ENCODE results near the gene KRT86.
"Not testable (repeated sequence)": the region's sequence is repeated elsewhere in the genome, so short reads cannot be mapped to it uniquely, and the experiment has no call there.

Gene KRT86

DNA sequence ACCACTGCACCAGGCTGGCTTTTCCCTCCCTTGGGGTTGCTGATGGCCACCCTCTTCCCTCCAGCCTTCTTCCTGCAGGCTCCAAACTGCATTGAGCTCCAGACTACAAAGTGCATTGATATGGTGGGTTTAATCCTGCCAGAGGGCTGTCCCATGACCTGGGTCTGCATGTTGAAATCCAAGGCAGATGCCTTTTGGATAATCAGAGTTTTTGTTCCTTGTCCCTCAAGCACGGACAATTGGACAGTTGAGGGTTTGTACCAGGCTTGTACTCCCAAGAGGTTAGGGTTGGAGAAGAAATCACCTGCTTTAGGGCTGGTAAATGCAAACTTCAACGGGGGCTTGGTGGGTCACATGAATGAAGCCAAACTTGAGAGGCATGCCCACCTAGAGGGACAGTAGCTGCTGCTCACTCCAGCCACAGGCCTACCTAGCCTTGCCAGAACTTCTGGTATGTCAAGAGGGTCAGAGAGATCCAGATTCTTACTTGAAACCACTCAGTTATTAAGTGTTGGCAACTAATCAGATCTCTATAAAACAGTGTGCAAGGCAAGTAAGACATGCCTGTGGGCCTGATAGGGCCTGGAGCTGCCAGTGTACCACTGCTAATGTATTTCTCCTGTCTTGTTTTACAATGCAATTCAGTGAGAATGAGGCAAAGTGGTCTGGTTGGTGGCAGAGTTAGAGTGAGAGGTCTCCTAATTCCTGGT lies 68.5 kb downstream of the KRT86 start:
- no peak for DNase-seq

DNA sequence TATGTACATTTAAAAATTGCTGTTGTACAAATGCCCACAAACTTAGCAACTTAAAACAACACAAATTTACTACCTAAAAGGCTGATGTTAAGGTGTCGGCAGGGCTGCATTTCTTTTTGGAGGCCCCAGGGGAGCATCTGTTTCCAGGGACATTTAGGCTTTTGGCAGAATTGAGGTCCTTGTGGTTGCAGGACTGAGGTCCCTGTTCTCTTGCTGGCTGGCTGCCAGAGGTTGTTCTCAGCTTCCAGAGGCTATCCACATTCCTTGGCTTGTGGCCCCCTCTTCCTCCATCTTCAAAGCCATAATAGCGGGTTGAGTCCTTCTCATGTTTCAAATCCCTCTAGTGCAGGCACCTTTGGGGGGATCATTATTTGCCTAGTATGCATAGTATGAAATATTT lies 69.1 kb downstream of the KRT86 start:
- DNase-seq, result no peak

DNA sequence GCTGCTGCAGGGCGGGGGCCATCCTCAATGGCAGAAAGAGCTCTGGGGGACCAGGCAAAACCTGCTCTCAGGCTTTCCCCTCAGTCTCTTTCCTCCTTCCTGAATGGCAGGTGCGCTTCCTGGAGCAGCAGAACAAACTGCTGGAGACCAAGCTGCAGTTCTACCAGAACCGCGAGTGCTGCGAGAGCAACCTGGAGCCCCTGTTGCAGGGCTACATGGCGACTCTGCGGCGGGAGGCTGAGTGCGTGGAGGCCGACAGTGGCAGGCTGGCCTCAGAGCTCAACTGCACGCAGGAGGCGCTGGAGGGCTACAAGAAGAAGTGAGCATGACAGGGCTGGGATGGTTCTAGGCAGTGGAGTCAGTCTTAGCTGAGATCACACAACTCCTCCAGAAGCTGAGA lies 69.7 kb downstream of the KRT86 start:
- no peak for DNase-seq

DNA sequence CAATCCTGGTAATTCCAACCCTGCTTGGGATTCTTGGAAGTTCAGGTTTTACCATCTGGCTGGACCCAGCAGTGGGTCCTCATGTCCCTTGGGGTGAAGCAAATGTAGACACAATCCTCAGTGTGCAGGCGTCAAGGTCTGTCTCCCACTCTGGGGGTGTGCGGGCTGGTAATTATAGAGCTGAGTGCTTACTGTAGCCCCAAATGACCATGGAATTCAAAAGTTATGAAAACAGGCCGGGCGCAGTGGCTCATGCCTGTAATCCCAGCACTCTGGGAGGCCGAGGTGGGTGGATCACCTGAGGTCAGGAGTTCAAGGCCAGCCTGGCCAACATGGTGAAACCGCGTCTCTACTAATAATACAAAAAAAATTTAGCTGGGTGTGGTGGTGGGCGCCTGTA lies 70.6 kb downstream of the KRT86 start:
- not testable (repeated sequence) for DNase-seq

DNA sequence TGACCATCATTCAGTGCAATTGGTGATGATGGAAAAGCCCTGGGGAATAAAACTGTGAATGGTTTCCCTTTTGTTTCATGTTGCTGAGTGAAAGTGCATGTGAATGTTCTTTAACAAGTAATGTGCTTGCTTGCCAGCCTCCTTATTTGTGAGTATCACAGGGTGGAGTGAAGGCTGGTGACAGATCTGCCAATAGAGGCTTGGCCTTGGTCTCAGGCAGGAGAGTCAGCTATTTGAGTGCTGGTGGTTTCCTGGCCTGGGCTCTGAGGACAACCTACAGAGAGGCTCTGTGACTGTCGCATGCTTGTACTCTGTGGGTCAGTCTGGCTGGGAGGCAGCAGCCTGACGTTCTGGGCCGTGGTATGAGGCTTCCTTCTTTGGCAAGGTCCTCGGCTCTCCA lies 72.1 kb downstream of the KRT86 start:
- no peak for DNase-seq

DNA sequence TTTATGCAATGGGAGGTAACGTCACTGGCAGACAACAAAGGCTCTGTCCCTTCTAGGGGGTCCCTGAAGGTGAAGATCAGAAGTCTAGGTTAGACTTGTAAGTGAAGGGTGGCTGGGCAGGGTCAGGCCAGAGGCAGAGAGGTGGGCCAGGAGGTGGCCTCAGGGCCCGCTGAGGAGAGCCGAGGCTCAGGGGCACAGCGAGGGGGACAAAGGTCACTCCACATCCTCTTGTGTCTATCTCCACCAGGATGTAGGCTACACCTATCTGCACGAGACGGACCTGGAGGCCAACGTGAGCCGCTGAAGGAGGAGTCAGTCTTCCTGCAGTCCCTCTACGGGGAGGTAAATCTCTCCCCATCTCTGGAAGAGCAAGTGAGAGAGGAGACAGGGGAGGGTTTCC lies 72.6 kb downstream of the KRT86 start:
- no peak for DNase-seq

DNA sequence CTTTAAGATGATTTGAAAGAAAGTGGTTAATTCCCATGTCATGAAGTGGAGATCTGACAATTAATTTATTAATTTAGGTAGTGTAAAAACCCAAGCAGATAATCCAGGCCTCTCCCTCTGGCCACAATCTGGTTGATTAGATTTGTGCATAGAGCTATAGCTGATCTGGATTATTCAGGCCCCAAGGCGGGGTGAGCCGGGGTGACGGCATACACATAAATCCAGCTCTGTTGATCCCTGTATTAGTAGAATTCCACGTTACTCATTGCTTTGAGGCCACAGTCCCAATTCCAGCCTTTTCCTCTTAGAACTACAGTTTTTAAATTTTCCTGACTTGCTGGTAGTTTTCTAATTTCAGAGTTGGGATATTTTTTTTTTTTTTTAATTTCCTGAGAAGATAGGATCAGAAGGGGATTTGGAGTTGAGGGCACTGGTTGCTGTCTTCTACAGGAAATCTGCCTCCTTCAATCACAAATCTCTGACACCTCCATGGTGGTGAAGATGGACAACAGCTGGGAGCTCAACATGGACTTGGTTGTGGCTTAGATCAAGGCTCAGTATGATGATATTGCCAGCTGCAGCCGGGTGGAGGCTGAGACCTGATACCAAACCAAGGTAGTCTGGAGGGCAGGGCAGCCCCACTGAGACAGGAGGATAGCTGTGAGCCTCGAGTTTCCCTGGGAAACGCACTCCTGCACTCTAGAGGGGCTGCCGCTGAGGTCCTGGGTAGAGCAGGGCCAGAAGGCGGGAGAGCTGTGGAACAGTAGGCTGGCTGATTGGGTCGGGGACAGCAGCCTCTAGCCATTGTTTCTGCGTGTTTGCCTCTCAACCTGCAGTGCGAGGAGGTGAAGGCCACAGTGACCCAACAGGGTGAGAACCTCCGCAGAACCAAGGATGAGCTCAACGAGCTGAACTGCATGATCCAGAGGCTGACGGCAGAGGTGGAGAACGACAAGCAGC lies 73.4 kb downstream of the KRT86 start:
- no peak for DNase-seq

DNA sequence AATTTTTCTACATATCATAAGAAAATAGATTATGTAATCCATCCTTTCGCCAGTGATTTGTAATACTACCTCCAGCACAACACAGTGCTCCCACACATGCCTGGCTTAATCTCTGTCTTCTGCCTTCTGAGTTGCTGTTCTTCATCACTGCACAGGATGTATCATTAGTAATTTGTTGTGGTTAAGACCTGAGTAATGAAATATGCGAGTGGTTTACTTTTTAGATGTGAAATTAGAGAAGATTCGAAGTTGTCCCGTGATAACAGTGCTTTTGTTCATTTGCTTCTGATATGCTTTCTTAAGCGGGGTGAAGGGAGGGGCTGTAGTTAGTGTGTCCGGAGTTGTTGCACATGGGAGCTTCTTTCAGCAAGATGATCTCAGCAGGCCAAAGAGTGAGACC lies 74.8 kb downstream of the KRT86 start:
- peak; percentile 15 for DNase-seq

DNA sequence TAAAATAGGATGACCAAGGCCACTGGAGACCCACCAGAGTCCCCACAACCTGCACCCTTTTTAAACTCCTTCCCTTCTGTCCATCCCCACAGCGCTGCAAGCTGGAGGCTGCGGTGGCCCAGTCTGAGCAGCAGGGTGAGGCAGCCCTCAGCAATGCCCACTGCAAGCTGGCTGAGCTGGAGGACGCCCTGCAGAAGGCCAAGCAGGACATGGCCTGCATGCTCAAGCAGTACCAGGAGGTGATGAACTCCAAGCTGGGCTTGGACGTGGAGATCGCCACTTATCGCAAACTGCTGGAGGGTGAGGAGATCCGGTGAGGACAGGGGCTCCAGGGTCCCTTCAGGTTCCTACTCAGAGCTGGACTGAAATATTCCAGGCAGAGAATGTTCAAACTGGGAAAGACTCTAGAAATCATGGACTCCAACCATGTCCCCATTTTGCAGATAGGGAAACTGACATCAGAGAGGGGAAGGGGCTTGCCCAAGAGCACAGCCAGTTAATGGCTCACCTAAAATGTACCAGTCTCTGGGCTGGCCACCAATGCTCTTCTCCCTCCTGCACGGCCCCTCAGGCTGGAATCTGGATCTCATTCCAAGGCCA lies 75.7 kb downstream of the KRT86 start:
- DNase-seq, result no peak

DNA sequence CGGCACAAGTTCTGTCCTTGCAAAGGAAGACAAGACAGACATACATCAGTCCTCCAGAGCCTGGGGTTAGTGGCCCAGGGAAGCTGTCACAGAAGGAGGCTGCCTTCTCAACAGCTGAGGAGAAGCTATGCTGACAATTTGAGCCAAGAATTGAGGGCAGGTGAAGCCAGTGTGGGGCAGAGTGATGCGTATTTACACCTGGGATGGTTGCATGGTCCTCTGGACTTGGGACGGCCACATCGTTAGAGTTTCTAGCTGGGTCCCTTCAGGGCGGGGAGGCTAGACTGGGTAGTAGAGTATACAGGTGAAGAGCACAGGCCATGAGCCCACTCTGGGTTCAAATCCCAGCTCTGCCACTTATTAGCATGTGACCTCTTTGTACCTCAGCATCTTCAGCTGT lies 76.3 kb downstream of the KRT86 start:
- no peak for DNase-seq

DNA sequence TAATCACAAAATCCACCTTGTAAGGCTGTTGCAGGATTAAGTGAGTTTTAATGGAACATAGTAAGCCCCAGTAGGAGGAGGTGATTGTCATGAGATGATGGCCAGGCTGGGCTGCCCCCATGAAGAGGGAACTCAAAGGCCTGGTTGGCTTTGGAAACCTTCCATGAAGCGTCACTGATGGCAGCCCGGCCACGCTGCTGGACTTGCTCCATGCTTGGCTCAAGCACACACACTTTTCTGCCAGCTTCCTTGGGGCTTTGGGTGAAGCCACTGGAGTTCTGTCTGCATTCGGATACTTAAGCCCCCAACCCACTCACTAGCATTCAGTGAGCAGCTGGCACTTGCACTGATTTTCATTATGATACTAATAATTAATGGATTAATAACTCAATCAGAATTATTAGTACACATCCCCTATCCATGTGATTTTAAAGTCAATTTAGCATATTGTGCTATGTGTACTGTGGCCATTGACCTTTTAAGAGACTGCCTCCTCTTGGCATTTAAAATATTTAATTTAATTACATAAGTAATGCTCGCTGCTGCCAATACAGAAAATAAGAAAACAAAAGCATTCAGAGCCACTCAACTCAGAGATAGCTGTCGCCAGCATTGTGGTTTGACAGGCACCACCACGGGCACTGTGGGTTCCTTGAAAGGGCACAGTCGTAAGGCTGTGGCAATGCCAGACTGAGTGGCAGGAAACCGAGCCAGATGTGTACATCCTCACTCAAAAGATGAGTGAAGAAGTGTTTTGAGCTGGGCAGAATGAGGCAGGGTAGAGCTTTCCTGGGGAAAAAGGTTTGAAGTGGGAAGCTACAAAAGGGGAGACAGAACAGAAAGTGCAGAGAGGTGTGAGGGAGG lies 77.0 kb downstream of the KRT86 start:
- DNase-seq, result no peak

DNA sequence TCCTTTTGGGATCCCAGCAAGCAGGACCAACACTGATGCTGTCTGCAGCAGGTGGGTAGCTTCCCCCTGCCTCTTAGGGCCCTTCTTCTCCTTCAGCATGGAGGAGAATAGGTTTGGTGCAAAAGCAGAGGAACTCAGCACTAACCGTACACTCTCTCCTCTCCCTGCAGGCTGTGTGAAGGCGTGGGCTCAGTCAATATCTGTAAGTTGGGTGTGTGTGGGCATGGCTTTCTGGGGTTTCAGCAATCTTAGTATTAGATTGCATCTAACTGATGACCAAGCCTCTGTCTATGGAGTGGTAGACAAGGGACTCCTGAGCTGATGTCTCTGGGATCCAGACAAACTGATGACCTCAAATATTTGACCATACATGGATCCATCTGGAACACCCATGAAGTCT lies 78.5 kb downstream of the KRT86 start:
- no peak for DNase-seq

DNA sequence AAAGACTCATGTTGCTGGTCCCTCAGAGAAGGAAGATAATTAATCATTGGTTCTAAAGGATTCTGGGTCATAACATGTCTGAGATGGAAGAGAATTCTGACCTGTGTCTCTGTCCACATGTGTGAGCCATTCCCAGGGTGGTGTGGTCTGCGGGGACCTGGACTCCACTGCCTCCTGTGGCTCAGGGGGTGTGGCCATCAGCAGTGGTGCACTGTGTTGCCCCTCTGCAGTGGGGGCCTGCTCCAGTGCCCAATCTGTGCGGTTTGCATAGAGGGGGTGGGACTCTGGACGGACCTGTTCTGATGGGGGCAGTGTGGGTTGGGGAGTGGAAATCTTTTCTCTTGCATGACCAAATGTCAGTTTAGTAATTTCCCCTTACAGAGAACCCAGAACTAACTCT lies 79.3 kb downstream of the KRT86 start:
- DNase-seq, result no peak

DNA sequence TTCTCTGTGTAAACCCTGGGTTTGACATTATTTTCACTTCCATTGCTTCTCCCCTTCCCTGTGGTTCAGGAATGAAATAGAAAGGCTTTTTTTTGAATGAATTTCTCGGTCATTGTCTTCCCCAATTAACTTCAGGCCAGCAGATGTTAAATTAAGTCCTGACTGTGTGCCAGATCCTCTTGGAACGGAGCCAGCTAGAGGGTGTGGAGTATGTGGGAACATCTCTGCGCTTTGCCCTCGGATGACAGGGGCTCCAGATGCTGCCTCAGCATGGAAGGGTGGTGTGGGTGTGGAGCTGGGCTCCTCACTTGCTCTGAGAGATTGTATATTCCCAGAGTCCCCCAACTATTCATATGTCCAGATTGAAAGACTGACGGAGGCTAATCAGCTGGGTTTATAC lies 79.8 kb downstream of the KRT86 start:
- no peak for DNase-seq

DNA sequence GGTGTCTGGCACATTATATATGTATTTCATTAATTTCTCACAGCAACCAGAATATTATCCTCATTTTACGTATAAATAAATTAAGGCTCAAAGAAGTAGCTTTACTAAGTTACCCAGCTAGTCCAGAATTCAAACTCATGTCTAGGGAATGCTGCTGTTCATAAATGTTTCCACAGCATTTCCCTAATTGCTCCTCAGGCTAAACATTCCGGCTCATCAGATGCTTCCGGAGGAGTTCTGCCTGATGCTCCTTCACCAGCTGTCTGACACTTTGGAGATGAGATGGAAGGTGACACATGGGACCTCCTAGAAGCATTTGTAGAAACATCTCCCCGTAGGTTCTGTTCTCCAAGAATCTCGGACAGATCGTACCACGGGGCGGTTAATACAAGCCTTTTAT lies 80.7 kb downstream of the KRT86 start:
- peak; percentile 63 for DNase-seq

DNA sequence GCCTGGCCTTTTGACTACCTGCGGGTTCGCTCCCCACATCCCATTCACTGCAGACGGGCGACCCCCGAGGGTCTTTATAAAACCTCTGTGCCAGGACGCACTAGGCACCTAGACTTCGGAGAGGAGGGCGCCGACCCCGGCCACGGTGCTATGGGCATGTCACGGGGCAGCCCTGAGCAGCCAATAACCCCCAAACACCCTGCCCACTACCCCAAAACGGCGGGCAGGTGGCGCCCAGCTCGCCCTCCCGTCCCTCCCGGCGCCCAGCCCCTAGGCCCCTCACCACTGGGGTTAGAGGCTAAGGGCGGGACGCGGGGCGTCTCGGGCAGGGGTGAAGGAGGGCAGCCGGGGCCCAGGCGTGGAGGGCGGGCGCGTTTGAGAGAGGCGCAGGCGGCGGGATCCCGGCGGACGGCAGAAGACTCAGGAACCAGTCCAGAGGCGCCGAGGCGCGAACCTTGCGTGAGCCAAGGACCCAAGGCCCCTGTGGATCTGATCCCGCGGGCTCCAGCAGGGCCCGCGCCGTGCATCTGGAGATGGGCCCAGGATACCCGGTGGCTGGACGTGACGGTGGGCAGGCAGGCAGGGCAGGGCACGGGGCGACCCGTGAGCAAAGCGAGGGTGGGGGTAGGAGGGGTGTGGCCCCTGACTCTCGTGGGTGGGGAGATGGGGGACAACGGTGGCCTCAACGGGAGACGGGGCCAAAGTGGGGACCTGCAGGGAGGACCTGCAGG lies 81.8 kb downstream of the KRT86 start:
- DNase-seq, result no peak

DNA sequence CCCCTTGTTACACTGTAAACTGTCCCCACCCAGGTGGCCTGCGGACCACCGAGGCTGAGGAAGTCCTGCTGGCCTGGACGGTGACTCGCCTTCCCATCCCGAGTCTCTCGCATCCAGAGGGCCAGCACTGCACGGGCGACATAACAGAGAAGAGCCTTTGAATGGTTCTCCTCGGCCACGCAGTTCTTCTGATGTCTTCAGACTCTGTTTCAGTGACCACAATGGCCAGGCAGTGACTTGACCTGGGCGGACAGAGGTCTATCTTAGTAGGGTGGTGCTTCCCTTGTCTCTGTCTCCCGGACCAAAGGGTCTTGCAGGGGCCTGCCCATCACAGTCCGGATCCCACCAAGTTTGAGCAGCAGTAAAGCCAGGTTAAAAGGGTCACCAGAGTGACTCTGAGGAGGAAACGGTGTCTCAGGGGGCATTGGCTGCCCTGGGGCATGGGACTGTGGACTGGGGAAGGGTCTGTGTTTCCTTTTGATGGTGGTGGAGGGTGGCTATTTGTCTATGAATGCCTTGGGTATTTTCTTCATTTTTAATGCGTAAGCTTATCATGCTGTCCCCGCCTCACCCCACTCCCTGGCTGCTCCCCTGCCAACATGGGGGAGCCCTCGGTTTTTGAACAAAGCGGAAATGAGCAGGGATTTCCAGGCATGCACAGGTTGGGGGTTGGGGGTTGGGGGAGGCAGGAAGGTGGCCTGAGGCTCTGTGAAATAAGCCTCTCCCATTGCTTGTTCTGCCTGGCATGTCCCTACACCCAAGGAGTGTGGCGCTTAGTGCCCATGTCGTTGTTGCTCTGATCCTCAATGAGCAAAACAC lies 82.5 kb downstream of the KRT86 start:
- no peak for DNase-seq

Measured in EL (cell line).